Measurements from ENCODE around the gene ABLIM2.
"Not testable (repeated sequence)": the region's sequence is repeated elsewhere in the genome, so short reads cannot be mapped to it uniquely, and the experiment has no call there.

ABLIM2 gene

GRCh38 chr4:7932287-7932686 is 226.3 kb downstream of the ABLIM2 start:
- DNase-seq (ENCODE audit: low spot score), result no peak

GRCh38 chr4:7929118-7929951 is 229.3 kb downstream of the ABLIM2 start:
- DNase-seq (ENCODE audit: low spot score), result no peak

GRCh38 chr4:7928711-7929110 is 229.9 kb downstream of the ABLIM2 start:
- no peak for DNase-seq (ENCODE audit: low spot score)

- no peak for DNase-seq (ENCODE audit: low spot score)
Observed at GRCh38 chr4:7926822-7927221, 231.8 kb downstream of the ABLIM2 start.

- DNase-seq (ENCODE audit: low spot score), result no peak
Observed at GRCh38 chr4:7924570-7924969, 234.0 kb downstream of the ABLIM2 start.

- no peak for DNase-seq (ENCODE audit: low spot score)
Observed at GRCh38 chr4:7924163-7924562, 234.4 kb downstream of the ABLIM2 start.

GRCh38 chr4:7922466-7922865 is 236.1 kb downstream of the ABLIM2 start:
- DNase-seq (ENCODE audit: low spot score), result no peak

GRCh38 chr4:7918981-7919380 is 239.6 kb downstream of the ABLIM2 start:
- DNase-seq (ENCODE audit: low spot score), result no peak

- DNase-seq (ENCODE audit: low spot score), result not testable (repeated sequence)
Observed at GRCh38 chr4:7918187-7918586, 240.4 kb downstream of the ABLIM2 start.

GRCh38 chr4:7917669-7918068 is 240.9 kb downstream of the ABLIM2 start:
- DNase-seq (ENCODE audit: low spot score), result no peak

- no peak for DNase-seq (ENCODE audit: low spot score)
Observed at GRCh38 chr4:7915875-7916242, 242.8 kb downstream of the ABLIM2 start.
